ENCODE data around the gene SLC7A7. TPM values are rescaled to one million over a fixed set of nuclear protein-coding genes. Genes with fewer than 3 reads are reported as not detected.

The SLC7A7 gene
- total RNA-seq, 1 donor from 2014 or later: 8.3 TPM

DNA sequence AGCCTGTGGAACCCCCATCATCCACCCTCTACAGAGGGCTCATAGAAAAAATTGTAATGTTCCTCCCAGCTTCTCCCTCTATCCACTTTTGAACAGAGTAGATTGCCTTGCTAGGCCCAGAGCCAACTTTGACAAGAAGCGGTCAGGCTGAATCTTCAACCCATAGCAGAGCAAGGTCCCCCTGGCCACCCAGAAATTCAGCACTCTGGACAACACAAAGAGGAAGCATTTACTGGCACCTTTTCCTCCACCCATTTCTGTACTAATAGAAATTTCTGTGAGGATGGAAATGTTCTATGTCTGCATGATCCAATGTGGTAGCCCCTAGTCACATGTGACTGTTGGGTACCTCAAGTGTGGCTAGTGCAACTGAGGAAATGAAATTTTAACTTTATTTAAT, 91.4 kb downstream of the SLC7A7 start:
- peaks cover 25% of the 10 kb centered on the region for H3K27me3 Mint-ChIP-seq (ENCODE audit: low read depth)
- H3K4me1 Mint-ChIP-seq: no peaks in the 10 kb centered on the region
- H3K4me3 Mint-ChIP-seq: no peak overlapping the region
- H3K9me3 Mint-ChIP-seq: peaks cover 7% of the 10 kb centered on the region
- H3K36me3 Mint-ChIP-seq: no peaks in the 10 kb centered on the region
- TF ChIP-seq, protein P1, sequence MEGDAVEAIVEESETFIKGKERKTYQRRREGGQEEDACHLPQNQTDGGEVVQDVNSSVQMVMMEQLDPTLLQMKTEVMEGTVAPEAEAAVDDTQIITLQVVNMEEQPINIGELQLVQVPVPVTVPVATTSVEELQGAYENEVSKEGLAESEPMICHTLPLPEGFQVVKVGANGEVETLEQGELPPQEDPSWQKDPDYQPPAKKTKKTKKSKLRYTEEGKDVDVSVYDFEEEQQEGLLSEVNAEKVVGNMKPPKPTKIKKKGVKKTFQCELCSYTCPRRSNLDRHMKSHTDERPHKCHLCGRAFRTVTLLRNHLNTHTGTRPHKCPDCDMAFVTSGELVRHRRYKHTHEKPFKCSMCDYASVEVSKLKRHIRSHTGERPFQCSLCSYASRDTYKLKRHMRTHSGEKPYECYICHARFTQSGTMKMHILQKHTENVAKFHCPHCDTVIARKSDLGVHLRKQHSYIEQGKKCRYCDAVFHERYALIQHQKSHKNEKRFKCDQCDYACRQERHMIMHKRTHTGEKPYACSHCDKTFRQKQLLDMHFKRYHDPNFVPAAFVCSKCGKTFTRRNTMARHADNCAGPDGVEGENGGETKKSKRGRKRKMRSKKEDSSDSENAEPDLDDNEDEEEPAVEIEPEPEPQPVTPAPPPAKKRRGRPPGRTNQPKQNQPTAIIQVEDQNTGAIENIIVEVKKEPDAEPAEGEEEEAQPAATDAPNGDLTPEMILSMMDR (IDR thresholded peaks at IDR 0.05; ENCODE audit: unreplicated experiment): no peak
- DNase-seq (ENCODE audit: low spot score in 2 of 2, unreplicated experiment in 2 of 2): no peak
- no peak overlapping the region for H3K27ac Mint-ChIP-seq

Other genes with a start within 250 kb of the SLC7A7 start
- 140 to 141 TPM (median 141 TPM) in 3 replicates for gene DAD1, start 226.2 kb downstream of the SLC7A7 start, total RNA-seq
- 28.2 to 29.3 TPM (median 28.4 TPM) in 3 replicates for gene ABHD4, start 217.1 kb downstream of the SLC7A7 start, total RNA-seq
- not detected in 3 replicates for gene OR6J1, start 171.1 kb downstream of the SLC7A7 start, total RNA-seq
- 115 to 118 TPM (median 117 TPM) in 3 replicates for gene OXA1L, start 48.7 kb downstream of the SLC7A7 start, total RNA-seq
- 67.4 to 77.0 TPM (median 74.4 TPM) in 3 replicates for gene MRPL52, start 14.5 kb upstream of the SLC7A7 start, total RNA-seq
- 302 to 306 TPM (median 304 TPM) in 3 replicates for gene MMP14, start 21.1 kb upstream of the SLC7A7 start, total RNA-seq
- 38.6 to 40.4 TPM (median 39.8 TPM) in 3 replicates for gene LRP10, start 56.3 kb upstream of the SLC7A7 start, total RNA-seq
- gene REM2, start 67.8 kb upstream of the SLC7A7 start, total RNA-seq: 2.6 to 3.0 TPM (median 3.0 TPM) in 3 replicates
- 97.9 to 106 TPM (median 101 TPM) in 3 replicates for gene RBM23, start 103.7 kb upstream of the SLC7A7 start, total RNA-seq
- 86.2 to 89.8 TPM (median 86.2 TPM) in 3 replicates for gene PRMT5, start 113.9 kb upstream of the SLC7A7 start, total RNA-seq
- 32.7 to 33.2 TPM (median 33.0 TPM) in 3 replicates for gene HAUS4, start 141.7 kb upstream of the SLC7A7 start, total RNA-seq
- 108 to 110 TPM (median 109 TPM) in 3 replicates for gene AJUBA, start 167.1 kb upstream of the SLC7A7 start, total RNA-seq
- 14.0 to 15.1 TPM (median 14.9 TPM) in 3 replicates for gene C14orf93, start 194.7 kb upstream of the SLC7A7 start, total RNA-seq
- gene PSMB5, start 219.5 kb upstream of the SLC7A7 start, total RNA-seq: 121 to 124 TPM (median 123 TPM) in 3 replicates
- gene PSMB11, start 226.8 kb upstream of the SLC7A7 start, total RNA-seq: 0.09 TPM in 1 of 3 replicates, not detected in the others
- gene CDH24, start 242.1 kb upstream of the SLC7A7 start, total RNA-seq: 26.4 to 30.4 TPM (median 29.3 TPM) in 3 replicates